H1 (cell line): ENCODE measurements around the gene CIAO3. TPM values are rescaled to one million over a fixed set of nuclear protein-coding genes. Genes with fewer than 3 reads are reported as not detected.

ENCODE experiments used
- KDM1A ChIP-seq: fragments of 200-600, 300-600 bp; sonication (generic); IDR thresholded peaks from 2 replicates; pipeline ENCODE4 v1.7.1; 2016; ENCODE audit warnings: mild to moderate bottlenecking, low read length, borderline replicate concordance
- POLR2AphosphoS5 ChIP-seq: IDR thresholded peaks from 2 replicates; pipeline ENCODE4 v1.6.1; 2011; ENCODE audit warnings: low read depth, low read length
- RXRA ChIP-seq: IDR thresholded peaks from 2 replicates; pipeline ENCODE4 v1.6.1; 2011; ENCODE audit warnings: low read depth, mild to moderate bottlenecking, low read length, moderate library complexity; ENCODE audit not compliant: insufficient read depth
- SP1 ChIP-seq: IDR thresholded peaks from 2 replicates; pipeline ENCODE4 v1.6.1; 2011; ENCODE audit warnings: low read depth, low read length
- polyA plus RNA-seq, 7 experiments: library from polyadenylated mRNA; depleted of rRNA in 3 of 7; stranded (reverse) in 5 of 7; unstranded in 2 of 7; fragments of >200 nt in 5 of 7; fragments of 200-250 nt in 2 of 7; gene quantifications; 1 replicate in 5 of 7; 2 replicates in 1 of 7; 4 replicates in 1 of 7; pipeline versions ENCODE4 v1.2.1 to v1.2.3, GENCODE V29; 2011 to 2013; ENCODE audit warnings: missing spikeins in 2 of 7, mixed read lengths in 2 of 7
- total RNA-seq: library from RNA; stranded (reverse); fragmentation: NEBNext Ultra II Directional; extraction: Animal tissue kit (Norgen Biotek cat#: 25700); gene quantifications from 2 replicates; pipeline ENCODE4 v1.2.1, GENCODE V29; 2021
- TF ChIP-seq, protein P1 (sequence below): IDR thresholded peaks from 2 replicates; pipeline ENCODE4 v1.6.1; 2011; ENCODE audit warnings: low read depth, mild to moderate bottlenecking, low read length; ENCODE audit not compliant: insufficient read depth

CIAO3 gene
- total and polyA plus RNA-seq, 2 of the 8 experiments (the other 6 are each of a cell fraction or from before 2014, with no cell fraction given), result 20.0 to 20.4 TPM

- TF ChIP-seq RXRA (no peak), KDM1A (no peak), SP1 (no peak), POLR2AphosphoS5 (no peak)
- TF ChIP-seq, protein P1, sequence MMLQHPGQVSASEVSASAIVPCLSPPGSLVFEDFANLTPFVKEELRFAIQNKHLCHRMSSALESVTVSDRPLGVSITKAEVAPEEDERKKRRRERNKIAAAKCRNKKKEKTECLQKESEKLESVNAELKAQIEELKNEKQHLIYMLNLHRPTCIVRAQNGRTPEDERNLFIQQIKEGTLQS, result no peak
Measured at GRCh38 chr16:762595-763268, 21.9 kb upstream of the CIAO3 start (continued).
